Vagina (tissue), 2 donors: ENCODE results near the gene DNAJC11. TPM values are rescaled to one million over a fixed set of nuclear protein-coding genes. Genes with fewer than 3 reads are reported as not detected.
"Not testable (repeated sequence)": the region's sequence is repeated elsewhere in the genome, so short reads cannot be mapped to it uniquely, and the experiment has no call there.

Experiments used
- DNase-seq, 2 donors: peaks; one replicate each; pipeline ENCODE4 v3.0.0-alpha.2; 2017; ENCODE audit errors: extremely low spot score in 2 of 2
- H3K27ac ChIP-seq: fragments of 200-600 bp; sonication (generic); one replicate; pipeline ENCODE4 v1.5.1; 2019
- H3K27me3 ChIP-seq: fragments of 200-600 bp; sonication (generic); one replicate; pipeline ENCODE4 v1.5.1; 2019
- H3K36me3 ChIP-seq, 2 donors: fragments of 200-600 bp; sonication (generic); one replicate each; pipeline ENCODE4 v1.5.1; 2017 to 2019
- H3K4me1 ChIP-seq: fragments of 200-600 bp; sonication (generic); one replicate; pipeline ENCODE4 v1.5.1; 2019
- H3K4me3 ChIP-seq, 2 donors: fragments of 200-600 bp; sonication (generic); 1 replicate in 1 of 2; 2 replicates in 1 of 2; pipeline ENCODE4 v1.5.1; 2016 to 2019
- H3K9me3 ChIP-seq: fragments of 200-600 bp; sonication (generic); one replicate; pipeline ENCODE4 v1.5.1; 2019
- POLR2A ChIP-seq, 2 donors: fragments of 450-650 bp; IDR thresholded peaks; one replicate each; pipeline ENCODE4 v1.6.1; 2017; ENCODE audit warnings: antibody characterized with exemption in 2 of 2, mild to moderate bottlenecking in 2 of 2, moderate library complexity in 2 of 2
- POLR2AphosphoS5 ChIP-seq, 2 donors: sonication (generic); formaldehyde crosslinking; IDR thresholded peaks; one replicate each; pipeline ENCODE4 v1.9.0; 2017; ENCODE audit warnings: antibody characterized with exemption in 2 of 2, mild to moderate bottlenecking in 2 of 2, low read depth in 1 of 2; ENCODE audit not compliant: insufficient read depth in 1 of 2
- intact Hi-C: fragments of 100-400 bp; cut with DNase I; formaldehyde crosslinking; loops from one replicate; pipeline ENCODE4 v1.15.1; 2023
- total RNA-seq: library from RNA; depleted of rRNA; stranded (reverse); fragments of >200 nt; gene quantifications from one replicate; pipeline ENCODE4 v1.2.3, GENCODE V29; 2016
- TF ChIP-seq, protein P1 (sequence below), 3 experiments: fragments of 450-650 bp in 2 of 3; fragments of 200-600 bp in 1 of 3; sonication (generic) in 1 of 3; IDR thresholded peaks; one replicate each; pipeline ENCODE4 v1.5.1; 2017 to 2019; ENCODE audit warnings: antibody characterized with exemption in 3 of 3, mild to moderate bottlenecking in 2 of 3, moderate library complexity in 2 of 3

The DNAJC11 gene
- total RNA-seq, 1 donor from 2014 or later = 29.2 TPM

DNA sequence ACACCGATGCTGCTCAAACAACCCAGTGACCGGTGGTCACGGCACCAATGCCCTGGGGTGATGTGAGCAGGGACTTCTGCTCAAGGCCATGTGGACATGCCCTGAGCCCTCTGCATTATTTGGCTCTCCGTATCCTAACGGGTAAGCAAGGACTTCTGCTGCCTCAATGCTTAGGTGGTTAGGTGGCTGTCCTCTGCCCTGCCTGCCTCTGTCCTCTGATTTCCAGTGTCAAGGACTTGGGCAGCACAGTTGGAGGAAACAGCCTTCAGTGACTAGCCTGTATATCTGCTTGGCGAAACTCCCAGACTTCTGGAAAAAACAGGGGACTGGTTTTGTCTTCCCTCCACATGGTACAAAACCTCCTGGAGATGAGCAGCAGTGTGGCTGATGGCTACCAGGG lies 34.5 kb downstream of the DNAJC11 start:
- no peaks in the 10 kb centered on the region for H3K27me3 ChIP-seq
- no peaks in the 10 kb centered on the region for H3K4me1 ChIP-seq
- peaks cover 0 to 11% of the 10 kb centered on the region in 2 donors for H3K36me3 ChIP-seq
- TF ChIP-seq, protein P1, sequence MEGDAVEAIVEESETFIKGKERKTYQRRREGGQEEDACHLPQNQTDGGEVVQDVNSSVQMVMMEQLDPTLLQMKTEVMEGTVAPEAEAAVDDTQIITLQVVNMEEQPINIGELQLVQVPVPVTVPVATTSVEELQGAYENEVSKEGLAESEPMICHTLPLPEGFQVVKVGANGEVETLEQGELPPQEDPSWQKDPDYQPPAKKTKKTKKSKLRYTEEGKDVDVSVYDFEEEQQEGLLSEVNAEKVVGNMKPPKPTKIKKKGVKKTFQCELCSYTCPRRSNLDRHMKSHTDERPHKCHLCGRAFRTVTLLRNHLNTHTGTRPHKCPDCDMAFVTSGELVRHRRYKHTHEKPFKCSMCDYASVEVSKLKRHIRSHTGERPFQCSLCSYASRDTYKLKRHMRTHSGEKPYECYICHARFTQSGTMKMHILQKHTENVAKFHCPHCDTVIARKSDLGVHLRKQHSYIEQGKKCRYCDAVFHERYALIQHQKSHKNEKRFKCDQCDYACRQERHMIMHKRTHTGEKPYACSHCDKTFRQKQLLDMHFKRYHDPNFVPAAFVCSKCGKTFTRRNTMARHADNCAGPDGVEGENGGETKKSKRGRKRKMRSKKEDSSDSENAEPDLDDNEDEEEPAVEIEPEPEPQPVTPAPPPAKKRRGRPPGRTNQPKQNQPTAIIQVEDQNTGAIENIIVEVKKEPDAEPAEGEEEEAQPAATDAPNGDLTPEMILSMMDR (IDR thresholded peaks at IDR 0.05) = no peak
- TF ChIP-seq POLR2AphosphoS5 (IDR thresholded peaks at IDR 0.05; ENCODE audit: insufficient read depth in 1 of 2, low read depth in 1 of 2) = no peak
- no peak for TF ChIP-seq POLR2A (IDR thresholded peaks at IDR 0.05)
- no peaks in the 10 kb centered on the region for H3K9me3 ChIP-seq
- no peak for DNase-seq
- H3K27ac ChIP-seq = no peak overlapping the region
- intact Hi-C loops = no loop called here
- H3K4me3 ChIP-seq = no peak overlapping the region

DNA sequence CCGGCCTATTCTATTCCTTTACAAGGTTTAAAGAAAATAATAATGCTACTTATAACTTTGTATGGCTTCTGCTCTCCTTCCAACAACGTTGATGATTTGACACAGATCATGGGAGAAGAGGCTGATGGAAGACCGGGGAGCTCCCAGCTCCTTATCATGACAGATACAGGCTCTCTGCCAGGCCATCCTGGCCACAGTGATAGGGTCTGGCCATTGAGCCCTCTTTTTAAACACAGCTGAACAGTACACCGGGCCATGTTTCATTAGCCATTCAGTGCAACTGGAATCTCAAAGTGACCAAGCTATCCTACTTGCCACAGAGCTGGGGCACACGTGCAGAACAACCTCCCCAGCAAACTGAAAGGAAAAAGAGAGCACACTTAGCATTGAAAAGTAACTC lies 34.9 kb downstream of the DNAJC11 start:
- H3K4me3 ChIP-seq = no peak overlapping the region
- intact Hi-C loops = no loop called here

DNA sequence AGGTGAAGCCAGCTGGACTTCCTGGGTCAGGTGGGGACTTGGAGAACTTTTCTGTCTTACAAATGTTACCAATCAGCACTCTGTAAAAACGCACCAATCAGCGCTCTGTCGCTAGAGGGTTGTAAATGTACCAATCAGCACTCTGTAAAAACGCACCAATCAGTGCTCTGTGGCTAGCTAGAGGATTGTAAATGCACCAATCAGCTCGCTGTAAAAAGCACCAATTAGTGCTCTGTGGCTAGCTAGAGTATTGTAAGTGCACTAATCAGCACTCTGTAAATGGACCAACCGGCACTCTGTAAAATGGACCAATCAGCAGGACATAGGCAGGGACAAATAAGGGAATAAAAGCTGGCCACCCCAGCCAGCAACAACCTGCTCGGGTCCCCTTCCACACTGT lies 39.1 kb downstream of the DNAJC11 start:
- intact Hi-C loops, H3K27ac ChIP-seq, DNase-seq, H3K4me1 ChIP-seq, H3K9me3 ChIP-seq, H3K4me3 ChIP-seq, H3K27me3 ChIP-seq: not testable (repeated sequence)
- peaks cover 0 to 17% of the 10 kb centered on the region in 2 donors for H3K36me3 ChIP-seq

More for the DNA sequence above, 34.9 kb downstream of the DNAJC11 start:
- H3K27ac ChIP-seq = no peak overlapping the region
- peaks cover 0 to 11% of the 10 kb centered on the region in 2 donors for H3K36me3 ChIP-seq
- DNase-seq = no peak
- TF ChIP-seq, protein P1 (IDR thresholded peaks at IDR 0.05) = no peak
- no peak for TF ChIP-seq POLR2A (IDR thresholded peaks at IDR 0.05)
- TF ChIP-seq POLR2AphosphoS5 (IDR thresholded peaks at IDR 0.05; ENCODE audit: insufficient read depth in 1 of 2, low read depth in 1 of 2) = no peak
- H3K27me3 ChIP-seq = no peaks in the 10 kb centered on the region
- no peaks in the 10 kb centered on the region for H3K9me3 ChIP-seq
- H3K4me1 ChIP-seq = no peaks in the 10 kb centered on the region

DNA sequence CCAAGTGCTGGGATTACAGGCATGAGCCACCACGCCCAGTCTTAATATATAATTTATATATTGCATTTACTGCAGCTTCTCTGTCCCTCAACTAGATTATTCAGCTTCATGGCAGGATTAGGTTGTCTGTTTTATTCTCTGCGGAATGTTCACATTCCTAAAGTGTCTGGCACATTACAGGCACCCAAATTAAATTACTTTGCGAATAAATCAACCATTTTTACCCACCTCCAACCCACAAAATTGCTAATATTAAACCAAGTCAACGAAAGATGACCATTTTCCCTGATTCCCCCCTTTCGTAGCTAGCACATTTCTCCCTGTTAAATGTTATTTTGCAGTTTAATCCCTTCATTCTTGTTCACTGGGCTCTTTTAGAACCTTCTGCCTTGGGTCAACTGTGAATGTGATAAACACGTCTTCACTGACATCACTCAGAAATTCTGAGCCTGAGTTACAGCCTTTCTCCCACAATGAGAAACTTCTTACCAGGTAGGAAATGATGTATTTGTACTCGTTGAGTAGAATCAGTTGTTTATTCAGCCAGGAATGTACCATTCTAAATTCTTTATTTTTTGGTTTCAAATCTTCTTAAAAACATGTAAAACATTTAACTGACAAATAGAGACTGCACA lies 41.1 kb downstream of the DNAJC11 start:
- no peaks in the 10 kb centered on the region for H3K4me1 ChIP-seq
- no peak overlapping the region for H3K4me3 ChIP-seq
- intact Hi-C loops = no loop called here
- H3K27me3 ChIP-seq = no peaks in the 10 kb centered on the region
- no peaks in the 10 kb centered on the region for H3K9me3 ChIP-seq
- DNase-seq = no peak
- TF ChIP-seq POLR2A (IDR thresholded peaks at IDR 0.05) = no peak
- no peak for TF ChIP-seq POLR2AphosphoS5 (IDR thresholded peaks at IDR 0.05; ENCODE audit: insufficient read depth in 1 of 2, low read depth in 1 of 2)
- H3K36me3 ChIP-seq = peaks cover 0 to 6% of the 10 kb centered on the region in 2 donors
- H3K27ac ChIP-seq = no peak overlapping the region

DNA sequence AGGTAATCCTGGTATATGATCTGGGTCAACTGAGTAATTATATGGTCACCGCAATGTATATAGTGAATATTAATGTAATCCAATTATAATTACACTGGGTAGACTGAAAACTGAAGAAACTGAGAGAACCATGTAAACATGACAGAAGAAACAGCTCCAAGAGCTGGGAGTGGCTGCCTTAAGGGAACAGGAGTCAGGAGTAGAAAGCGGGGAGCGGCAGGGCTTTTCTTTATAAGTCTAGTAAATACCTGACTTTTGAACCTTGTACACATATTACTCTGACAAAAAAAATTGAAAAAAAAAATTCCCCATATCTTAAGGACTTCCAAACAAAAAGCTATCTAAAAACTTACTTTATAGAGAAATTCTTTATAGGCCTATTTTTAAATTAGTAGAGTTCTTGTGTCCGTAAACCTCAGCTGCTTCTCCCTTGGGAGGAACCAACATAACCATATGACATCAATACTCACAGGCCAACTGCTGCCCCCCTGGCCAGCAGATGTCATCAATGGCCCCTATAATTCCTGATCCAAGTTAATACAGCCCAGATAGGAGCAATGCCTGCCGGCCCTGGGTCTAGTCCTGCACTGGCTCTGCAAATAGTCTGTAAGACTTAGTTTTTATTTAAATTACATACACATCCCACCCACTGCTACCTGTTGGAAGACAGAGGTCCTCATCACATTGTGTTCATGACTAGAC lies 43.1 kb downstream of the DNAJC11 start:
- H3K4me1 ChIP-seq = no peaks in the 10 kb centered on the region
- DNase-seq = no peak
- no peak overlapping the region for H3K4me3 ChIP-seq
- TF ChIP-seq POLR2A (IDR thresholded peaks at IDR 0.05) = no peak
- no peak for TF ChIP-seq POLR2AphosphoS5 (IDR thresholded peaks at IDR 0.05; ENCODE audit: insufficient read depth in 1 of 2, low read depth in 1 of 2)
- TF ChIP-seq, protein P1 (IDR thresholded peaks at IDR 0.05) = no peak
- peaks cover 0 to 11% of the 10 kb centered on the region in 2 donors for H3K36me3 ChIP-seq
- H3K27ac ChIP-seq = no peak overlapping the region
- no peaks in the 10 kb centered on the region for H3K9me3 ChIP-seq
- intact Hi-C loops = no loop called here
- no peaks in the 10 kb centered on the region for H3K27me3 ChIP-seq

DNA sequence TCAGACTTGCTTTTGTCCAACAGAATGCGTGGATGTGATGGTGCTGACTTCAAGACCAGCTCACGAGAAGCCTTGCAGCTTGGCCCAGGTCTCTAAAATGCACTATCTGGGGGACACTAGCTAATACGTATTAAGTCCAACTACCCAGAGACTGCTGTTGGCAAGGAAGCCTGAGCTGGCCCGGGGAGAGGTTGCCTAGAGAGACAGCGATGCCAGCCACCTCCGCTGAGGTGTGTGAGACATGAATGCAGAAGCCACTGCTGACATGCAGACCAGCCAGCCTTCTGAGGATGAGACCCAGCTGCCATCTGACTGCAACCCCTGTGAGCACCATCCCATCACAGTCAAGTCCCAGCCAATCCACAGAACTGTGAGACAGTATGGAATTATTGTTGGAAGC lies 44.5 kb downstream of the DNAJC11 start:
- Histone ChIP-seq H3K27ac (no peak overlapping the region), H3K4me1 (no peaks in the 10 kb centered on the region), H3K9me3 (no peaks in the 10 kb centered on the region), H3K4me3 (no peak overlapping the region), H3K36me3 (peaks cover 0 to 25% of the 10 kb centered on the region in 2 donors), H3K27me3 (no peaks in the 10 kb centered on the region)
- intact Hi-C loops = no loop called here
- TF ChIP-seq, protein P1 (IDR thresholded peaks at IDR 0.05) = no peak
- TF ChIP-seq POLR2A (IDR thresholded peaks at IDR 0.05) = no peak
- no peak for TF ChIP-seq POLR2AphosphoS5 (IDR thresholded peaks at IDR 0.05; ENCODE audit: insufficient read depth in 1 of 2, low read depth in 1 of 2)
- no peak for DNase-seq
